Activated T-cell treated with anti-CD3 and anti-CD28 coated beads, Interleukin-2, amount 50 U/mL, for 72 hours (primary cell): ENCODE results near the gene RASSF1. TPM values are rescaled to one million over a fixed set of nuclear protein-coding genes. Genes with fewer than 3 reads are reported as not detected.
A peak's percentile ranks its signal among the peaks of the same experiment; 100 is the strongest.
"Not testable (repeated sequence)": the region's sequence is repeated elsewhere in the genome, so short reads cannot be mapped to it uniquely, and the experiment has no call there.

ENCODE experiments used
- ATAC-seq, 2 donors: fragments of 150-1000 bp; cut with Tn5 transposase; replicated peaks in 1 of 2; 2 replicates each; pipeline ENCODE4 v1.10.0; 2021; ENCODE audit warnings: moderate library complexity in 2 of 2, mild to moderate bottlenecking in 1 of 2
- DNase-seq, 2 donors: peaks; one replicate each; pipeline ENCODE4 v3.0.0; 2021 to 2022; ENCODE audit warnings: mixed read lengths in 1 of 2
- H3K27ac Mint-ChIP-seq: one replicate; pipeline ENCODE4 v1.8.0; 2022; ENCODE audit warnings: mild to moderate bottlenecking, moderate library complexity, mixed read lengths
- H3K27me3 Mint-ChIP-seq: one replicate; pipeline ENCODE4 v1.8.0; 2022; ENCODE audit warnings: low read depth, mixed read lengths
- H3K36me3 Mint-ChIP-seq, 2 donors: one replicate each; pipeline ENCODE4 v1.8.0; 2022; ENCODE audit warnings: mixed read lengths in 2 of 2, mild to moderate bottlenecking in 1 of 2; ENCODE audit not compliant: insufficient read depth in 2 of 2
- H3K4me1 Mint-ChIP-seq: one replicate; pipeline ENCODE4 v1.8.0; 2022; ENCODE audit warnings: low read depth, mixed read lengths
- H3K4me3 Mint-ChIP-seq, 2 donors: one replicate each; pipeline ENCODE4 v1.8.0; 2022; ENCODE audit warnings: mild to moderate bottlenecking in 2 of 2, mixed read lengths in 2 of 2, moderate library complexity in 2 of 2
- H3K9me3 Mint-ChIP-seq, 2 donors: one replicate each; pipeline ENCODE4 v1.8.0; 2022; ENCODE audit warnings: mixed read lengths in 2 of 2
- total RNA-seq, 2 donors: library from RNA; stranded (reverse); gene quantifications; one replicate each; pipeline ENCODE4 v1.2.3, GENCODE V29; 2022

Gene RASSF1
- total RNA-seq, 2 donors from 2014 or later: 51.4 to 61.6 TPM

DNA sequence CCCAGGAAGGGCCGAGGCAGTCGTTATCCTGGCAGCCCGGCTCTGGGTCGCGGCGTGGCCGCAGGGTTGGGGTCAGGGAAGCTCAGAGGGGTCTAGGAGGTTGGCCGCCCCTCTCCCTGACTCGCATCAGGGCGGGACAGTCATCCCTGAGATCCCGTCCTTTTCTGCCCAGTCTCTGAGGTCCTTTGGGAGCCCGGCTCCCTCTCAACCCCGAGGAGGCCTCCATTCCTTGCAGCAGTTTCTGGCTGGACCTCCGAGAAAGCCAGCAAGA is 18.6 kb downstream of the RASSF1 start:
- Mint-ChIP-seq H3K27me3 (no peaks in the 10 kb centered on the region), H3K27ac (peak overlapping the region; percentile 96), H3K4me3 (peak overlapping the region; percentile 82), H3K36me3 (no peaks in the 10 kb centered on the region), H3K9me3 (no peaks in the 10 kb centered on the region), H3K4me1 (peaks cover 48% of the 10 kb centered on the region)
- ATAC-seq (no peak), DNase-seq (no peak)

GRCh38 chr3:50321336-50322114 is 19.1 kb downstream of the RASSF1 start:
- peak; percentile 82 for ATAC-seq
- H3K27ac Mint-ChIP-seq: peak overlapping the region; percentile 96
- no peaks in the 10 kb centered on the region for H3K27me3 Mint-ChIP-seq
- no peaks in the 10 kb centered on the region for H3K9me3 Mint-ChIP-seq
- peak; percentile 88 for DNase-seq
- H3K4me1 Mint-ChIP-seq: peaks cover 48% of the 10 kb centered on the region
- H3K36me3 Mint-ChIP-seq: no peaks in the 10 kb centered on the region
- peak overlapping the region; percentile 82 for H3K4me3 Mint-ChIP-seq

DNA sequence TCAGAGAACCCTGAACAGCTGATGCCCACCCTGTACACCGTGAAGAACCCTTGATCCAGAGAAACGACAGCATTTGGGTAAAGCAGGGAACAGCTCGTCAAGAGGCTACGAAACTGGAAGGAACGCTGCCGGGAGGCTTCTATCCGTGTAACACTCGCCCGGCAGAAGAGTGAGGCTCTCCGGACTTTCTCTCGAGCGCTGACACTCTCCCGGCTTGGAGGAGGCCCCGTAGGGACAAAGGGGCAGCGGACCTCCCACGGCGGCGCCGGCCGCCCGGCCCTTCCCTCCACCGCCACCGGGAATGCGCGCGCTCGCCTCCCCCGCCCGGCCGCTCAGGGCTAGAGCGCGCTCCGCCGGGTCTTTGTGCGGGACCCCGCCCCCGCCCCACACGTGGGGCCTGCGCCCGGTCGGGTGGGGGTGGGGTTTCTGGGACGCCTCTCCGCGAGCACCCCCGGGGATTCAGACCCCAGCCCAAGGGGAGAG is 19.7 kb downstream of the RASSF1 start:
- Mint-ChIP-seq H3K36me3 (no peaks in the 10 kb centered on the region), H3K4me1 (peaks cover 47% of the 10 kb centered on the region), H3K9me3 (no peaks in the 10 kb centered on the region), H3K27ac (peak overlapping the region; percentile 66), H3K27me3 (no peaks in the 10 kb centered on the region), H3K4me3 (peak overlapping the region; percentile 77 to 90)
- ATAC-seq (peak; percentile 58 to 61), DNase-seq (peak; percentile 66 to 68)

GRCh38 chr3:50319894-50320625 is 20.6 kb downstream of the RASSF1 start:
- H3K36me3 Mint-ChIP-seq: no peaks in the 10 kb centered on the region
- DNase-seq (no peak), ATAC-seq (no peak)
- no peak overlapping the region for H3K27ac Mint-ChIP-seq
- no peaks in the 10 kb centered on the region for H3K9me3 Mint-ChIP-seq
- H3K27me3 Mint-ChIP-seq: no peaks in the 10 kb centered on the region
- peaks cover 41% of the 10 kb centered on the region for H3K4me1 Mint-ChIP-seq
- H3K4me3 Mint-ChIP-seq: peak overlapping the region; percentile 77 to 90

- Mint-ChIP-seq H3K27me3 (no peaks in the 10 kb centered on the region), H3K36me3 (no peaks in the 10 kb centered on the region), H3K4me3 (peak overlapping the region; percentile 0 to 18), H3K27ac (no peak overlapping the region), H3K4me1 (peaks cover 36% of the 10 kb centered on the region), H3K9me3 (no peaks in the 10 kb centered on the region)
- DNase-seq (no peak), ATAC-seq (no peak)
Measured at GRCh38 chr3:50319181-50319893, 21.3 kb downstream of the RASSF1 start.

- Mint-ChIP-seq H3K27ac (no peak overlapping the region), H3K4me3 (no peak overlapping the region), H3K36me3 (no peaks in the 10 kb centered on the region), H3K9me3 (no peaks in the 10 kb centered on the region), H3K27me3 (no peaks in the 10 kb centered on the region), H3K4me1 (peaks cover 39% of the 10 kb centered on the region)
- DNase-seq (no peak), ATAC-seq (no peak)
Measured at GRCh38 chr3:50318615-50319014, 22.0 kb downstream of the RASSF1 start.

DNA sequence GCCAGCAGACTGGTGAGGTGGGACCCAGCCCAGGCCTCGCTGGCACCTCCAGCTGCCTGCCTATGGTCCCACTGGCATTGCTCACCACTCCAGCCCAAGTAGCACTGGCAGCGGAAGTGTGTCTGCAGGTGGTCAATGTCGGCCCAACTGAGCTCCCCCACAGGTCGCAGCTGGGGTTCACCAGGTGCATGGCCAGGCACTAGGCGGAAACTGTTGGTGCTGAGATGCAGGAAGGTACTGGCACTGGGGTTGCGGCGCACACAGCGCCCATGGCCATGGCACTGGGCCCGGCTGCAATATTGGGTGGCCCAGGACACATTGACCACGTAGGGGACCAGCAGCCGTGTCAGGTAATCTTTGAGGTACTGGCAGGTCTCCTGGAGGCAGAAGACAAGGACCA is 22.5 kb downstream of the RASSF1 start:
- no peak overlapping the region for H3K27ac Mint-ChIP-seq
- DNase-seq: no peak

GRCh38 chr3:50317300-50317699 is 23.3 kb downstream of the RASSF1 start:
- no peak overlapping the region for H3K27ac Mint-ChIP-seq
- peaks cover 39% of the 10 kb centered on the region for H3K4me1 Mint-ChIP-seq
- no peak for ATAC-seq
- DNase-seq: no peak
- H3K27me3 Mint-ChIP-seq: no peaks in the 10 kb centered on the region
- no peaks in the 10 kb centered on the region for H3K36me3 Mint-ChIP-seq
- H3K4me3 Mint-ChIP-seq: no peak overlapping the region
- H3K9me3 Mint-ChIP-seq: no peaks in the 10 kb centered on the region

More for the DNA sequence above, 22.5 kb downstream of the RASSF1 start:
- no peak for ATAC-seq
- Mint-ChIP-seq H3K4me1 (peaks cover 39% of the 10 kb centered on the region), H3K36me3 (no peaks in the 10 kb centered on the region), H3K4me3 (no peak overlapping the region), H3K9me3 (no peaks in the 10 kb centered on the region), H3K27me3 (no peaks in the 10 kb centered on the region)

DNA sequence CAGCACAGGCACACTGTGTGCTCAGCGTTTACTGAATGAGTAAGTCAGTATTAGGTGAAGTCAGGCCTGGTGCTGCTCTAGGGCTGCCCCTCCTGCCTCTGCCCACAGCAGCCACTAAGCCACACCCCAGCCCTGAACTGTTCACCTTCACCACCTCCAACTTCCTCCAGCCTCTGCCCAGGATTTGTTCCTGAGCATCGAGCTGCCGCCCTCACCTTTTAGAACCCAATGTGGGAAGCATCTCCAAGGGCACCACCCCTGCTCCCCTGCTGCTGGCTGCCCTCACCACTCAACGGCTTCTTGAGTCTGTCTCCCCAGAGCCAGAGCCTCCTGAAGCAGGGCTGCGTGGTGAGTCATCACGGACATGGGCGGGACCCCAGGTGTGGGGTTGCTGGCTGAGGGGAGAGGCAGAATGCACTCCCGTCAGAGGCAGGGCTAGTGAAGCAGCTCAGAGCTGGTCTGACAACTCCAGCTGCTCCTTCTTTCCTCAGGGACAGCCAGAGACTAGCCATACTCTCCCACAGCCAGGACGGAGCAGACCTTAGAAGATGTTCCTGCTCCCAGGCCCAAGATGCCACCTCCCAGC is 23.9 kb downstream of the RASSF1 start:
- H3K27ac Mint-ChIP-seq: peak overlapping the region; percentile 13
- H3K36me3 Mint-ChIP-seq: no peaks in the 10 kb centered on the region
- DNase-seq: peak in 1 of 2 donors; percentile 49
- H3K4me1 Mint-ChIP-seq: peaks cover 39% of the 10 kb centered on the region
- H3K9me3 Mint-ChIP-seq: no peaks in the 10 kb centered on the region
- peak overlapping the region; percentile 16 to 66 for H3K4me3 Mint-ChIP-seq
- H3K27me3 Mint-ChIP-seq: no peaks in the 10 kb centered on the region
- ATAC-seq: peak; percentile 30 to 38

DNA sequence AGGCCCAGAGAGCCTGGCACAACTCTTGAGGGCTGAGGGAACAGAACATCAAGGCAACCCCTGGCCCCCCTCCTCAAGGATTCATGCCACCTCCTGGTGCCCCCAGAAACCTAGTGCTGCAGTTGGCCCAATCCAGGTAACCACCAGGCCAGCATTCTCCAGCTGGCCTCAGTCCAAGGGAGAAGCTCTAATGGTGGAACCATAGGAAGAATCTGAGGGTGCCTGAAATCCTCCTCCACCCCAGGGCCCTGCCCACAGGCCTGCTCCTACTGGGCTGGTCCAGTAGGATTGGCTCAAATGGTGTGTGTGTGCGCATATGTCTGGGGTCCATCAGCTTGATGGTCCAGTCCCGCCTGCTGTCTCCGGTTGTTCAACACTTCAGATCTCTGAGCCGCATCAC is 25.8 kb downstream of the RASSF1 start:
- Mint-ChIP-seq H3K27ac (no peak overlapping the region), H3K9me3 (no peaks in the 10 kb centered on the region), H3K36me3 (no peaks in the 10 kb centered on the region), H3K4me1 (peaks cover 30% of the 10 kb centered on the region), H3K27me3 (no peaks in the 10 kb centered on the region), H3K4me3 (no peak overlapping the region)
- DNase-seq: no peak
- no peak for ATAC-seq

GRCh38 chr3:50314342-50314741 is 26.3 kb downstream of the RASSF1 start:
- ATAC-seq (no peak), DNase-seq (no peak)
- no peaks in the 10 kb centered on the region for H3K9me3 Mint-ChIP-seq
- no peaks in the 10 kb centered on the region for H3K27me3 Mint-ChIP-seq
- peaks cover 26% of the 10 kb centered on the region for H3K4me1 Mint-ChIP-seq
- H3K27ac Mint-ChIP-seq: no peak overlapping the region
- no peaks in the 10 kb centered on the region for H3K36me3 Mint-ChIP-seq
- no peak overlapping the region for H3K4me3 Mint-ChIP-seq

DNA sequence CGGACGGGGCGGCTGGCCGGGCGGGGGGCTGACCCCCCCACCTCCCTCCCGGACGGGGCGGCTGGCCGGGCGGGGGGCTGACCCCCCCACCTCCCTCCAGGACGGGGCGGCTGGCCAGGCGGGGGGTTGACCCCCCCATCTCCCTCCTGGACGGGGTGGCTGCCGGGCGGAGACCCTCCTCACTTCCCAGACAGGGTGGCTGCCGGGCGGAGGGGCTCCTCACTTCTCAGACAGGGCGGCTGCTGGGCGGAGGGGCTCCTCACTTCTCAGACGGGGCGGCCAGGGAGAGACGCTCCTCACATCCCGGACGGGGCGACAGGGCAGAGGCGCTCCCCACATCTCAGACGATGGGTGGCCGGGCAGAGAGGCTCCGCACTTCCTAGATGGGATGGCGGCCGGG is 28.6 kb downstream of the RASSF1 start:
- H3K4me1 Mint-ChIP-seq: peaks cover 14% of the 10 kb centered on the region
- H3K9me3 Mint-ChIP-seq, H3K27ac Mint-ChIP-seq, H3K36me3 Mint-ChIP-seq, DNase-seq, H3K27me3 Mint-ChIP-seq, ATAC-seq, H3K4me3 Mint-ChIP-seq: not testable (repeated sequence)

DNA sequence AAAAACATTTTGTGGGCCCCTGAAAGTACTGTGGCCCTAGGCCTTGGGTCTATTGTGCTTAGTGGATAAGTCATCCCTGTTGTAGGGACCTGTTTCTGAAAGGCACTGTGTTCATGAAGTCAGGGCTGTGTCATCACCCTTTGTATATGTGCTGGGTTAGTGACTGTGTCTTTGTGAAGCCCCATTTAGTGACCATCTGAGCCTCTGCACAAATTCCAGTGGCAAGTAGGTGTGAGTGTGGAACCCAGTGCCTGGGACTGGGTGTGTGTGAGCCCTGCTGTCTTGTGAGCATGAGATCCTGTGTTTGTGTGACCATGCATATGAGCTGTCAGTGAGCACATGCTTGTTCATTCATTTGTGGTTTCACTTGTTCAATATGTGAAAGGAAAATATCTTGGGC is 36.0 kb downstream of the RASSF1 start:
- Mint-ChIP-seq H3K27ac (no peak overlapping the region), H3K9me3 (no peaks in the 10 kb centered on the region), H3K36me3 (no peaks in the 10 kb centered on the region), H3K27me3 (no peaks in the 10 kb centered on the region), H3K4me1 (peaks cover 25% of the 10 kb centered on the region), H3K4me3 (no peak overlapping the region)
- ATAC-seq (peak; percentile 60 to 63), DNase-seq (no peak)
